HG02763 (cell line): ENCODE measurements around the gene BMX.

Experiments used
- ATAC-seq: cut with Tn5 transposase; IDR thresholded peaks from one replicate; pipeline ENCODE4 v1.9.1; 2021; ENCODE audit warnings: mild to moderate bottlenecking, moderate library complexity; ENCODE audit not compliant: unreplicated experiment

Gene BMX

GRCh38 chrX:15567886-15568616, 67.4 kb downstream of the BMX start:
- no peak for ATAC-seq

GRCh38 chrX:15570145-15570544, 69.5 kb downstream of the BMX start:
- ATAC-seq = no peak

- no peak for ATAC-seq
Measured at GRCh38 chrX:15574017-15574416, 73.4 kb downstream of the BMX start.

GRCh38 chrX:15576019-15576418, 75.4 kb downstream of the BMX start:
- no peak for ATAC-seq

- no peak for ATAC-seq
Measured at GRCh38 chrX:15579778-15580747, 79.5 kb downstream of the BMX start.

GRCh38 chrX:15594371-15594770, 93.8 kb downstream of the BMX start:
- ATAC-seq = no peak

- no peak for ATAC-seq
Measured at GRCh38 chrX:15598026-15598425, 97.4 kb downstream of the BMX start.

- no peak for ATAC-seq
Measured at GRCh38 chrX:15599461-15599860, 98.9 kb downstream of the BMX start.

GRCh38 chrX:15600049-15600448, 99.4 kb downstream of the BMX start:
- no peak for ATAC-seq

- ATAC-seq = no peak
Measured at GRCh38 chrX:15600745-15601144, 100.1 kb downstream of the BMX start, which contains the start of gene ACE2. Gene ACE2, minus strand, starts transcription at chrX:15600960. Its CDS starts 49 bp downstream, at chrX:15600911.

- no peak for ATAC-seq
Measured at GRCh38 chrX:15601932-15602331, 101.3 kb downstream of the BMX start.

- no peak for ATAC-seq
Measured at GRCh38 chrX:15602761-15603160, 102.2 kb downstream of the BMX start.

GRCh38 chrX:15605226-15605625, 104.6 kb downstream of the BMX start:
- ATAC-seq = no peak
